Esophagus squamous epithelium (tissue), 4 donors: Measurements from ENCODE around the gene TM9SF1.

Source experiments
- CTCF ChIP-seq, 6 experiments: fragments of 450-650 bp in 4 of 6; fragments of 200-600 bp in 2 of 6; sonication (generic) in 2 of 6; IDR thresholded peaks; one replicate each; pipeline ENCODE4 v1.5.1; 2016 to 2019; ENCODE audit warnings: antibody characterized with exemption in 6 of 6, mild to moderate bottlenecking in 4 of 6, moderate library complexity in 4 of 6
- POLR2A ChIP-seq, 4 donors: fragments of 450-650 bp; IDR thresholded peaks; one replicate each; pipeline ENCODE4 v1.6.1; 2017; ENCODE audit warnings: antibody characterized with exemption in 4 of 4, mild to moderate bottlenecking in 4 of 4, moderate library complexity in 3 of 4

- TF ChIP-seq CTCF (IDR thresholded peaks at IDR 0.05) = no peak
- TF ChIP-seq POLR2A (IDR thresholded peaks at IDR 0.05) = no peak
Measured at GRCh38 chr14:24189460-24189859, 5.8 kb downstream of the TM9SF1 start.
